ENCODE results near the gene TMEM9. TPM values are rescaled to one million over a fixed set of nuclear protein-coding genes. Genes with fewer than 3 reads are reported as not detected.

The TMEM9 gene
- total and polyA plus RNA-seq, 2 of the 8 experiments (the other 6 are each of a cell fraction or from before 2014, with no cell fraction given), result 79.9 to 181 TPM

DNA sequence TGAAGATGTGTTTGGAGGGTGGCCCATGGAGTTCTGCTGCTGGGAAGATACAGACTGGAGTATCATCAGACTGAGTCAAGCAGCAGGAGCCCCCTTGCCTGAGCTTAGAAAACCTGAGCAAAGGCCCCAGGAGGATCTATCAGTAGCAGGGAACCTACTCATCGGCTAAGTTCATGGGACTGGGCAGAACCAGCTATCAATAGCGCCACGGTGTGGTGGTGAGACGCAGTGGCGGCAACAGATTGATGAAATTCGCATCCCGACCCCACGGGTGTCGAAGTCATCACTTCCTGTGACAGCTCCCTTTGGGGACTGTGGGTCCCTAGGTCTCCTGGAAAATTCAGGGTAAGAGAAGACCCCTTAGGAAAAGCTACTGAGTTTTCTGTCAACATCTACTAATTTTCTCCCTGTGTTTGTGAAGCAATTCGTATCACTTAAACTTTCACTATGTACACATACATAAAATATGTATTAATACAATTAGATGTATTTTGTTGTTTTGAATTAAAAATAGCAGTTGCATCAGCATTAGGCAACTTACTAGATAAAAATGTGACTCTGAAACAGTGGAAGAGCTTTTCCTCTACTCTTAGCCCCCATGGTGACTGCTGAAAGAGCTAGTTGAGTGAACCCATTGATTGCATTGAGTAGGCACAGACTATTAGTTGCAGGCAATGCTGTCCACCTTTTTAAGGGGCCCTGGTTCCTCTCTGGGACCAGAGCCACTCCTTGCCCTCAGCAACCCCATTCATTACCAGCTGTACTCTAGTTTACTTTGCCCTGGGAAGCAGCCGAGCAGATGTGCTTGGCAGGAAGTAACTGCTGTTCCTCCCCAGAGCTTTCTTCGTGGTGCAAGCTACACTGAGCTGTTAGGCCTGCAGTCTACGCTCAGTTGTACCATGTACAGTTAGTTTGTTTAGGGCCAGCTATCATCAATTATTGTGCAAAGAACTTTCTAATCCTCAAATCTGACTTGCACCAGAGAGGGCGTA is 34.8 kb downstream of the TMEM9 start:
- WGBS, 2 experiments (ENCODE audit: extremely low coverage in 1 of 2, insufficient coverage in 1 of 2, insufficient read length in 1 of 2, insufficient replicate concordance in 2 of 2, low coverage in 1 of 2, low lambda C conversion rate in 2 of 2, missing lambda C conversion rate in 1 of 2), result 43% methylated on average over 14 of the region's 14 CpGs; no CpG with 5 or more reads in 1 of the 2 experiments
- Histone ChIP-seq H4K91ac (replicated peaks; ENCODE audit: insufficient read length, low read length) (no peak overlapping the region), H3K4ac (replicated peaks; ENCODE audit: insufficient read length, low read depth, low read length) (no peak overlapping the region), H3K27me3 (replicated peaks in 1 of 4; ENCODE audit: control insufficient read depth in 3 of 4, extremely low read depth in 1 of 4, insufficient read depth in 3 of 4, low read length in 3 of 4) (peaks cover 9 to 22% (median 17%) of the 10 kb centered on the region in 4 experiments), H2BK120ac (replicated peaks; ENCODE audit: low read depth, low read length) (no peak overlapping the region), H3K4me2 (ENCODE audit: insufficient read depth in 1 of 2, low read depth in 2 of 2, low read length in 2 of 2) (no peak overlapping the region), H3K4me1 (replicated peaks in 1 of 4; ENCODE audit: control insufficient read depth in 3 of 4, insufficient read depth in 4 of 4, low read length in 3 of 4) (peaks cover 0 to 3% (median 0%) of the 10 kb centered on the region in 4 experiments; a peak in 1 of 7 replicates), H4K5ac (ENCODE audit: insufficient read length, low read depth, low read length) (no peak overlapping the region), H2BK15ac (ENCODE audit: low read length) (no peak overlapping the region), H2AFZ (ENCODE audit: low read length) (no peak overlapping the region), H3K9ac (replicated peaks in 1 of 4; ENCODE audit: extremely low read depth in 1 of 4, low read depth in 3 of 4, low read length in 3 of 4) (no peak overlapping the region), H2BK12ac (ENCODE audit: low read depth, low read length) (no peak overlapping the region; the same call in 1 of the 2 replicates), H3K9me3 (ENCODE audit: insufficient read depth in 2 of 2, low read depth in 1 of 2, low read length in 1 of 2) (no peaks in the 10 kb centered on the region; a peak in 1 of 4 replicates), H3K79me1 (ENCODE audit: low read depth, low read length) (no peaks in the 10 kb centered on the region), H3K18ac (ENCODE audit: extremely low read depth, low read length) (no peak overlapping the region), H3K23me2 (ENCODE audit: low read depth, low read length) (peaks cover 4% of the 10 kb centered on the region; the same call in 1 of the 2 replicates), H3K79me2 (ENCODE audit: control insufficient read depth in 1 of 2, insufficient read depth in 2 of 2, low read length in 2 of 2) (no peaks in the 10 kb centered on the region), H3K56ac (replicated peaks; ENCODE audit: insufficient read length, low read depth, low read length) (no peak overlapping the region), H3K14ac (ENCODE audit: insufficient read length) (no peak overlapping the region), H3K27ac (ENCODE audit: low read depth, low read length) (no peak overlapping the region), H3K23ac (ENCODE audit: insufficient read length) (no peak overlapping the region), H2BK20ac (ENCODE audit: low read length) (no peak overlapping the region), H3K36me3 (ENCODE audit: control insufficient read depth in 2 of 4, insufficient read depth in 4 of 4, low read length in 3 of 4) (no peaks in the 10 kb centered on the region), H3K4me3 (ENCODE audit: extremely low read depth in 1 of 4, insufficient read depth in 2 of 4, low read depth in 3 of 4, low read length in 4 of 4) (no peak overlapping the region), H4K20me1 (replicated peaks in 1 of 2; ENCODE audit: control insufficient read depth in 1 of 2, insufficient read depth in 2 of 2, low read length in 2 of 2) (no peaks in the 10 kb centered on the region), H2BK5ac (ENCODE audit: low read depth, low read length) (no peak overlapping the region), H4K8ac (ENCODE audit: extremely low read depth, insufficient read depth, low read length) (no peak overlapping the region), H2AK5ac (ENCODE audit: low read depth, low read length) (no peak overlapping the region)
- FAIRE-seq, result peak; percentile 78
- ChIA-PET POLR2A (ENCODE audit: partially characterized antibody) (interaction anchor here (1.9 to 2.5 kb wide), 2 partner anchors 9 to 34 kb away, joined by 5 to 13 read pairs; partner anchors contain the start of genes ASCL5 and TMEM9), CTCF (ENCODE audit: partially characterized antibody) (interaction anchor here (0.5 to 16.3 kb wide), 67 partner anchors 9 to 479 kb away, joined by 3 to 343 read pairs (median 5); partner anchors contain the start of gene TMEM9)
- peak in 1 of 2 experiments; percentile 81 for DNase-seq (ENCODE audit: low read depth in 1 of 2, low spot score in 2 of 2)
- TF ChIP-seq CTCF (IDR thresholded peaks at IDR 0.05; ENCODE audit: control extremely low read depth in 1 of 3, insufficient read depth in 1 of 3, low read depth in 1 of 3, low read length in 3 of 3), result peak; percentile 91 to 98 (median 98)
- TF ChIP-seq HDAC2 (IDR thresholded peaks at IDR 0.05; ENCODE audit: borderline replicate concordance in 1 of 2, low read depth in 2 of 2, low read length in 2 of 2), result no peak
- no peak for TF ChIP-seq YY1 (IDR thresholded peaks at IDR 0.05; ENCODE audit: low read depth, low read length)
- no peak for TF ChIP-seq JUN (IDR thresholded peaks at IDR 0.05; ENCODE audit: low read depth, low read length)
- peak; percentile 80 to 86 for TF ChIP-seq RAD21 (IDR thresholded peaks at IDR 0.05 in 1 of 2, conservative IDR thresholded peaks at IDR 0.05 in 1 of 2; ENCODE audit: low read depth in 2 of 2, low read length in 2 of 2)
- TF ChIP-seq CREB1 (IDR thresholded peaks at IDR 0.05), result peak; percentile 66
